Measurements from ENCODE around the gene TMCC2. TPM values are rescaled to one million over a fixed set of nuclear protein-coding genes. Genes with fewer than 3 reads are reported as not detected.

The TMCC2 gene
- total and polyA plus RNA-seq, 2 donors (not counting 1 experiment from before 2014, with no cell fraction given), result 2.0 to 4.0 TPM

- H3K79me2 ChIP-seq (ENCODE audit: control insufficient read depth, insufficient read depth, low read length), result peaks cover 45% of the 10 kb centered on the region
- ChIA-PET POLR2A (no interaction called here), CTCF (interaction anchor here (1.4 kb wide), 1 partner anchor 85 kb away, joined by 3 read pairs; no protein-coding TSS in a partner anchor)
- no peak overlapping the region for H3K4me3 ChIP-seq (ENCODE audit: control extremely low read depth in 1 of 5, extremely low read depth in 1 of 5, insufficient read depth in 1 of 5, low read depth in 2 of 5, low read length in 4 of 5)
- H3K4me3 Mint-ChIP-seq, result no peak overlapping the region
- H3K9me3 Mint-ChIP-seq (ENCODE audit: insufficient read depth), result no peaks in the 10 kb centered on the region
- no peaks in the 10 kb centered on the region for H3K27me3 Mint-ChIP-seq
- H3K4me1 ChIP-seq (ENCODE audit: control insufficient read depth in 2 of 2, insufficient read depth in 2 of 2, low read length in 2 of 2), result no peaks in the 10 kb centered on the region
- WGBS (ENCODE audit: insufficient coverage), result 60% methylated on average over 1 of the region's 2 CpGs
- H3K27ac ChIP-seq (ENCODE audit: low read length in 2 of 2), result no peak overlapping the region
- no peak overlapping the region for H3K27ac Mint-ChIP-seq
- intact Hi-C loops (cut with micrococcal nuclease), result no loop called here
- ATAC-seq (ENCODE audit: low read depth) (no peak), DNase-seq (no peak)
- H3K9me3 ChIP-seq (ENCODE audit: control extremely low read depth in 1 of 3, control insufficient read depth in 2 of 3, insufficient read depth in 1 of 3, low read length in 2 of 3), result no peaks in the 10 kb centered on the region
- H3K4me1 Mint-ChIP-seq, result peaks cover 33% of the 10 kb centered on the region
- peaks cover 3 to 15% of the 10 kb centered on the region in 2 experiments for H3K36me3 ChIP-seq (replicated peaks in 1 of 2; ENCODE audit: control extremely low read depth in 1 of 2, control insufficient read depth in 1 of 2, extremely low read depth in 1 of 2, insufficient read depth in 2 of 2, low read length in 1 of 2)
- H3K9ac ChIP-seq (ENCODE audit: low read length), result no peak overlapping the region
- peaks cover 55% of the 10 kb centered on the region for H4K20me1 ChIP-seq (ENCODE audit: control insufficient read depth, insufficient read depth, low read length, poor library complexity, severe bottlenecking)
- no peak overlapping the region for H3K4me2 ChIP-seq (replicated peaks; ENCODE audit: low read depth, low read length, poor library complexity, severe bottlenecking)
- H2AFZ ChIP-seq (ENCODE audit: insufficient read depth, low read depth, low read length, poor library complexity, severe bottlenecking), result no peak overlapping the region
- no peaks in the 10 kb centered on the region for H3K27me3 ChIP-seq (replicated peaks in 1 of 4; ENCODE audit: control extremely low read depth in 1 of 4, control insufficient read depth in 3 of 4, insufficient read depth in 4 of 4, low read length in 3 of 4)
- no peak for TF ChIP-seq CTCF (IDR thresholded peaks at IDR 0.05)
- TF ChIP-seq EZH2 (IDR thresholded peaks at IDR 0.05; ENCODE audit: borderline replicate concordance, insufficient read depth, low read depth, low read length, poor library complexity, severe bottlenecking), result no peak
Observed at GRCh38 chr1:205189131-205189530, 38.6 kb upstream of the TMCC2 start.

- Mint-ChIP-seq H3K27me3 (no peaks in the 10 kb centered on the region), H3K27ac (no peak overlapping the region), H3K4me1 (peaks cover 39% of the 10 kb centered on the region), H3K9me3 (ENCODE audit: insufficient read depth) (no peaks in the 10 kb centered on the region), H3K4me3 (no peak overlapping the region)
- Histone ChIP-seq H3K27me3 (replicated peaks in 1 of 4; ENCODE audit: control extremely low read depth in 1 of 4, control insufficient read depth in 3 of 4, insufficient read depth in 4 of 4, low read length in 3 of 4) (no peaks in the 10 kb centered on the region), H3K9ac (ENCODE audit: low read length) (no peak overlapping the region), H3K36me3 (replicated peaks in 1 of 2; ENCODE audit: control extremely low read depth in 1 of 2, control insufficient read depth in 1 of 2, extremely low read depth in 1 of 2, insufficient read depth in 2 of 2, low read length in 1 of 2) (peaks cover 1 to 13% of the 10 kb centered on the region in 2 experiments), H3K27ac (ENCODE audit: low read length in 2 of 2) (no peak overlapping the region), H2AFZ (ENCODE audit: insufficient read depth, low read depth, low read length, poor library complexity, severe bottlenecking) (no peak overlapping the region), H3K79me2 (ENCODE audit: control insufficient read depth, insufficient read depth, low read length) (peaks cover 64% of the 10 kb centered on the region), H3K9me3 (ENCODE audit: control extremely low read depth in 1 of 3, control insufficient read depth in 2 of 3, insufficient read depth in 1 of 3, low read length in 2 of 3) (no peaks in the 10 kb centered on the region), H3K4me1 (ENCODE audit: control insufficient read depth in 2 of 2, insufficient read depth in 2 of 2, low read length in 2 of 2) (no peaks in the 10 kb centered on the region), H3K4me2 (replicated peaks; ENCODE audit: low read depth, low read length, poor library complexity, severe bottlenecking) (no peak overlapping the region), H3K4me3 (ENCODE audit: control extremely low read depth in 1 of 5, extremely low read depth in 1 of 5, insufficient read depth in 1 of 5, low read depth in 2 of 5, low read length in 4 of 5) (no peak overlapping the region), H4K20me1 (ENCODE audit: control insufficient read depth, insufficient read depth, low read length, poor library complexity, severe bottlenecking) (peaks cover 66% of the 10 kb centered on the region)
- DNase-seq, result no peak
- WGBS (ENCODE audit: insufficient coverage), result 94% methylated on average over 6 of the region's 9 CpGs
- ATAC-seq (ENCODE audit: low read depth), result no peak
- ChIA-PET CTCF (interaction anchor here (1.1 to 1.4 kb wide), 3 partner anchors 63 to 786 kb away, joined by 3 read pairs; no protein-coding TSS in a partner anchor), POLR2A (no interaction called here)
- intact Hi-C loops (cut with micrococcal nuclease), result no loop called here
- TF ChIP-seq CTCF (IDR thresholded peaks at IDR 0.05) (no peak), EZH2 (IDR thresholded peaks at IDR 0.05; ENCODE audit: borderline replicate concordance, insufficient read depth, low read depth, low read length, poor library complexity, severe bottlenecking) (no peak)
Observed at GRCh38 chr1:205190845-205191577, 36.7 kb upstream of the TMCC2 start.
